ENCODE data around the gene MROH7.

MROH7 gene

GRCh38 chr1:54698346-54698745, 56.8 kb downstream of the MROH7 start:
- no peak for DNase-seq (ENCODE audit: low read depth)

- DNase-seq (ENCODE audit: low read depth): no peak
Measured at GRCh38 chr1:54699936-54700525, 58.4 kb downstream of the MROH7 start.

- no peak for DNase-seq (ENCODE audit: low read depth)
Measured at GRCh38 chr1:54701066-54701465, 59.5 kb downstream of the MROH7 start.

GRCh38 chr1:54701996-54702395, 60.4 kb downstream of the MROH7 start:
- no peak for DNase-seq (ENCODE audit: low read depth)

- no peak for DNase-seq (ENCODE audit: low read depth)
Measured at GRCh38 chr1:54703471-54703870, 61.9 kb downstream of the MROH7 start.

GRCh38 chr1:54705153-54705552, 63.6 kb downstream of the MROH7 start:
- no peak for DNase-seq (ENCODE audit: low read depth)

- DNase-seq (ENCODE audit: low read depth): no peak
Measured at GRCh38 chr1:54706419-54706818, 64.8 kb downstream of the MROH7 start.

- no peak for DNase-seq (ENCODE audit: low read depth)
Measured at GRCh38 chr1:54708385-54708784, 66.8 kb downstream of the MROH7 start.

- no peak for DNase-seq (ENCODE audit: low read depth)
Measured at GRCh38 chr1:54709547-54710292, 68.1 kb downstream of the MROH7 start.

GRCh38 chr1:54710434-54710833, 68.8 kb downstream of the MROH7 start:
- no peak for DNase-seq (ENCODE audit: low read depth)

- no peak for DNase-seq (ENCODE audit: low read depth)
Measured at GRCh38 chr1:54710841-54711240, 69.3 kb downstream of the MROH7 start.

GRCh38 chr1:54711536-54711935, 70.0 kb downstream of the MROH7 start:
- no peak for DNase-seq (ENCODE audit: low read depth)

GRCh38 chr1:54714881-54715492, 73.4 kb downstream of the MROH7 start:
- DNase-seq (ENCODE audit: low read depth): no peak

- peak; percentile 74 for DNase-seq (ENCODE audit: low read depth)
Measured at GRCh38 chr1:54715493-54716298, 74.1 kb downstream of the MROH7 start, which contains the start of gene TTC4. Gene TTC4, plus strand, starts transcription at chr1:54715861. Its CDS starts 48 bp downstream, at chr1:54715909.

- no peak for DNase-seq (ENCODE audit: low read depth)
Measured at GRCh38 chr1:54716299-54717047, 74.9 kb downstream of the MROH7 start.

GRCh38 chr1:54721719-54722118, 80.1 kb downstream of the MROH7 start:
- DNase-seq (ENCODE audit: low read depth): no peak

- DNase-seq (ENCODE audit: low read depth): no peak
Measured at GRCh38 chr1:54723985-54724384, 82.4 kb downstream of the MROH7 start.

GRCh38 chr1:54724771-54725170, 83.2 kb downstream of the MROH7 start:
- DNase-seq (ENCODE audit: low read depth): no peak

- no peak for DNase-seq (ENCODE audit: low read depth)
Measured at GRCh38 chr1:54728027-54728426, 86.4 kb downstream of the MROH7 start.

GRCh38 chr1:54736685-54737084, 95.1 kb downstream of the MROH7 start:
- DNase-seq (ENCODE audit: low read depth): no peak

- DNase-seq (ENCODE audit: low read depth): no peak
Measured at GRCh38 chr1:54738244-54738643, 96.7 kb downstream of the MROH7 start.

GRCh38 chr1:54741531-54741930, 99.9 kb downstream of the MROH7 start:
- DNase-seq (ENCODE audit: low read depth): no peak

Data from T follicular helper cell (primary cell).